GM23338 (cell line): ENCODE data around the gene TLCD3A. TPM values are rescaled to one million over a fixed set of nuclear protein-coding genes. Genes with fewer than 3 reads are reported as not detected.

Experiments used
- ATAC-seq: fragments of 200-7000 bp; cut with Tn5 transposase; 3 replicates; pipeline ENCODE4 v1.9.1; 2020
- DNase-seq: peaks from one replicate; pipeline ENCODE4 v3.0.0-alpha.2; 2015; ENCODE audit warnings: low spot score
- H2AFZ ChIP-seq: fragments of 200-600 bp; sonication (generic); 2 replicates; pipeline ENCODE4 v1.8.0; 2016; ENCODE audit warnings: antibody characterized with exemption, mild to moderate bottlenecking, moderate library complexity
- H3F3A ChIP-seq: fragments of 200-600 bp; sonication (generic); replicated peaks from 2 replicates; pipeline ENCODE4 v1.8.0; 2017; ENCODE audit warnings: antibody characterized with exemption, mixed run types, low read depth
- H3K27ac ChIP-seq: fragments of 200-600 bp; sonication (generic); 2 replicates; pipeline ENCODE4 v1.6.1; 2016; ENCODE audit warnings: low read depth
- H3K27me3 ChIP-seq: fragments of 200-600 bp; sonication (generic); 2 replicates; pipeline ENCODE4 v1.8.0; 2016; ENCODE audit warnings: mild to moderate bottlenecking, mixed run types, moderate library complexity; ENCODE audit not compliant: insufficient read depth
- H3K36me3 ChIP-seq: fragments of 200-600 bp; sonication (generic); 2 replicates; pipeline ENCODE4 v1.8.0; 2016; ENCODE audit warnings: mild to moderate bottlenecking; ENCODE audit not compliant: insufficient read depth
- H3K4me1 ChIP-seq: fragments of 200-600 bp; sonication (generic); 2 replicates; pipeline ENCODE4 v1.8.0; 2016; ENCODE audit warnings: mild to moderate bottlenecking, moderate library complexity; ENCODE audit not compliant: insufficient read depth
- H3K4me2 ChIP-seq: fragments of 200-600 bp; sonication (generic); 2 replicates; pipeline ENCODE4 v1.7.1; 2017; ENCODE audit warnings: mixed run types
- H3K4me3 ChIP-seq: fragments of 200-600 bp; sonication (generic); 2 replicates; pipeline ENCODE4 v1.6.1; 2016; ENCODE audit warnings: mixed run types
- H3K79me2 ChIP-seq: fragments of 200-600 bp; sonication (generic); replicated peaks from 2 replicates; pipeline ENCODE4 v1.8.0; 2017; ENCODE audit warnings: mild to moderate bottlenecking; ENCODE audit not compliant: insufficient read depth
- H3K9me2 ChIP-seq: fragments of 200-600 bp; sonication (generic); 2 replicates; pipeline ENCODE4 v1.8.0; 2017; ENCODE audit not compliant: insufficient read depth
- H4K20me1 ChIP-seq: fragments of 200-600 bp; sonication (generic); replicated peaks from 2 replicates; pipeline ENCODE4 v1.8.0; 2017; ENCODE audit warnings: mild to moderate bottlenecking; ENCODE audit not compliant: insufficient read depth
- H3K27ac Mint-ChIP-seq: 2 replicates; pipeline ENCODE4 v1.8.0; 2020; ENCODE audit warnings: inconsistent platforms, mild to moderate bottlenecking, moderate library complexity, mixed read lengths
- H3K27me3 Mint-ChIP-seq: 3 replicates; pipeline ENCODE4 v1.8.0; 2022; ENCODE audit warnings: low read depth, mild to moderate bottlenecking, moderate library complexity, mixed read lengths, inconsistent platforms; ENCODE audit not compliant: insufficient read depth, poor library complexity
- H3K36me3 Mint-ChIP-seq: 3 replicates; pipeline ENCODE4 v1.8.0; 2021; ENCODE audit warnings: low read depth, mild to moderate bottlenecking, inconsistent platforms, moderate library complexity, mixed read lengths
- H3K4me1 Mint-ChIP-seq: 3 replicates; pipeline ENCODE4 v1.8.0; 2020; ENCODE audit warnings: mild to moderate bottlenecking, inconsistent platforms, mixed read lengths
- H3K4me3 Mint-ChIP-seq: 3 replicates; pipeline ENCODE4 v1.8.0; 2021; ENCODE audit warnings: moderate library complexity, mild to moderate bottlenecking, inconsistent platforms, mixed read lengths
- H3K9me3 Mint-ChIP-seq: 3 replicates; pipeline ENCODE4 v1.8.0; 2020; ENCODE audit warnings: moderate library complexity, mild to moderate bottlenecking, inconsistent platforms, mixed read lengths
- CREB1 ChIP-seq: fragments of 250-450 bp; sonication (Bioruptor Pico); IDR thresholded peaks from 2 replicates; pipeline ENCODE4 v1.5.0; 2020; ENCODE audit warnings: low read depth, mild to moderate bottlenecking, moderate library complexity
- EZH2 ChIP-seq: fragments of 200-600 bp; sonication (generic); IDR thresholded peaks from one replicate; pipeline ENCODE4 v1.8.0; 2017; ENCODE audit warnings: antibody characterized with exemption, mild to moderate bottlenecking, low read depth; ENCODE audit not compliant: unreplicated experiment
- EZH2phosphoT487 ChIP-seq: fragments of 200-600 bp; sonication (generic); IDR thresholded peaks from one replicate; pipeline ENCODE4 v1.8.1; 2018; ENCODE audit warnings: antibody characterized with exemption; ENCODE audit not compliant: unreplicated experiment
- JUNB ChIP-seq: IDR thresholded peaks from one replicate; pipeline ENCODE4 v1.6.1; 2016; ENCODE audit warnings: antibody characterized with exemption; ENCODE audit not compliant: unreplicated experiment
- NANOG ChIP-seq: IDR thresholded peaks from 2 replicates; pipeline ENCODE4 v1.6.1; 2016; ENCODE audit warnings: antibody characterized with exemption, borderline replicate concordance
- POLR2AphosphoS5 ChIP-seq: IDR thresholded peaks from 2 replicates; pipeline ENCODE4 v1.6.1; 2016; ENCODE audit warnings: antibody characterized with exemption, low read depth
- STAT1 ChIP-seq: IDR thresholded peaks from one replicate; pipeline ENCODE4 v1.6.1; 2016; ENCODE audit warnings: antibody characterized with exemption; ENCODE audit not compliant: unreplicated experiment
- ZNF114 ChIP-seq: fragments of 250-450 bp; sonication (Bioruptor Pico); IDR thresholded peaks from 2 replicates; pipeline ENCODE4 v1.5.0; 2020; ENCODE audit warnings: mild to moderate bottlenecking, moderate library complexity
- ZNF331 ChIP-seq: fragments of 250-450 bp; sonication (Bioruptor Pico); IDR thresholded peaks from 2 replicates; pipeline ENCODE4 v1.5.0; 2020; ENCODE audit warnings: low read depth, mild to moderate bottlenecking, moderate library complexity
- polyA plus RNA-seq: library from polyadenylated mRNA; unstranded; fragments of >200 nt; fragmentation: Nextera tagmentation; extraction: Ambion mirVana; gene quantifications from 2 replicates; pipeline ENCODE4 v1.2.1, GENCODE V29; 2016
- total RNA-seq: library from RNA; depleted of rRNA; stranded (reverse); fragments of >200 nt; shearing (Covaris generic); gene quantifications from 2 replicates; pipeline ENCODE4 v1.2.3, GENCODE V29; 2014
- TF ChIP-seq, protein P1 (sequence below): fragments of 250-450 bp; sonication (Bioruptor Pico); IDR thresholded peaks from 2 replicates; pipeline ENCODE4 v1.5.0; 2020; ENCODE audit warnings: mild to moderate bottlenecking, moderate library complexity
- TF ChIP-seq, protein P2 (sequence below), 2 experiments: fragments of 200-600 bp in 1 of 2; sonication (generic) in 1 of 2; conservative IDR thresholded peaks; 2 replicates each; pipeline versions ENCODE4 v1.5.1 to v1.6.1; 2016 to 2017; ENCODE audit warnings: antibody characterized with exemption in 2 of 2, low read depth in 2 of 2, mild to moderate bottlenecking in 2 of 2, moderate library complexity in 1 of 2
- TF ChIP-seq, protein P3 (sequence below): IDR thresholded peaks from one replicate; pipeline ENCODE4 v1.6.1; 2018; ENCODE audit warnings: antibody characterized with exemption; ENCODE audit not compliant: unreplicated experiment

Gene TLCD3A
- total and polyA plus RNA-seq, 2 experiments from 2014 or later = 10.3 to 21.1 TPM

DNA sequence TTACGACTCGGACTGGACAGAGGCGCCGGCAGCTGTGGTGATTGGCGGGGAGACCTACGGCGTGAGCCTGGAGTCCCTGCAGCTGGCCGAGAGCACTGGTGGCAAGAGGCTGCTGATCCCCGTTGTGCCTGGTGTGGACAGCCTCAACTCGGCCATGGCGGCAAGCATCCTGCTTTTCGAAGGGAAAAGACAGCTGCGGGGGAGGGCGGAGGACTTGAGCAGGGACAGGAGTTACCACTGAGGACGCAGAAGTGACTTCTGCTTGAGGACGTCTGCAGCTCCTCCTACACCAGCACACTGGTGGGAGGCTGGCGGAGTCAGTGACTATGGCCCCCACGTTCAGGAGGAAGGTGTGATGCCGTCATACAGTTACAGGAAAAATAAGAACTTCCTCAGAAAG is 59.4 kb downstream of the TLCD3A start:
- H3K4me2 ChIP-seq = no peak overlapping the region
- Mint-ChIP-seq H3K27ac (no peak overlapping the region), H3K36me3 (peaks cover 58% of the 10 kb centered on the region), H3K4me1 (peaks cover 23% of the 10 kb centered on the region), H3K27me3 (peaks cover 28% of the 10 kb centered on the region), H3K9me3 (no peaks in the 10 kb centered on the region; the same call in 1 of the 3 replicates), H3K4me3 (no peak overlapping the region)
- H4K20me1 ChIP-seq = peaks cover 5% of the 10 kb centered on the region
- no peaks in the 10 kb centered on the region; the same call in 1 of the 2 replicates for H3K36me3 ChIP-seq
- no peak for DNase-seq
- TF ChIP-seq STAT1 (no peak), NANOG (no peak), ZNF331 (CRISPR knock-in tag) (no peak), POLR2AphosphoS5 (no peak; the same call in 1 of the 2 replicates), EZH2phosphoT487 (no peak), EZH2 (no peak), CREB1 (no peak), ZNF114 (CRISPR knock-in tag) (no peak), JUNB (no peak)
- TF ChIP-seq, protein P1, sequence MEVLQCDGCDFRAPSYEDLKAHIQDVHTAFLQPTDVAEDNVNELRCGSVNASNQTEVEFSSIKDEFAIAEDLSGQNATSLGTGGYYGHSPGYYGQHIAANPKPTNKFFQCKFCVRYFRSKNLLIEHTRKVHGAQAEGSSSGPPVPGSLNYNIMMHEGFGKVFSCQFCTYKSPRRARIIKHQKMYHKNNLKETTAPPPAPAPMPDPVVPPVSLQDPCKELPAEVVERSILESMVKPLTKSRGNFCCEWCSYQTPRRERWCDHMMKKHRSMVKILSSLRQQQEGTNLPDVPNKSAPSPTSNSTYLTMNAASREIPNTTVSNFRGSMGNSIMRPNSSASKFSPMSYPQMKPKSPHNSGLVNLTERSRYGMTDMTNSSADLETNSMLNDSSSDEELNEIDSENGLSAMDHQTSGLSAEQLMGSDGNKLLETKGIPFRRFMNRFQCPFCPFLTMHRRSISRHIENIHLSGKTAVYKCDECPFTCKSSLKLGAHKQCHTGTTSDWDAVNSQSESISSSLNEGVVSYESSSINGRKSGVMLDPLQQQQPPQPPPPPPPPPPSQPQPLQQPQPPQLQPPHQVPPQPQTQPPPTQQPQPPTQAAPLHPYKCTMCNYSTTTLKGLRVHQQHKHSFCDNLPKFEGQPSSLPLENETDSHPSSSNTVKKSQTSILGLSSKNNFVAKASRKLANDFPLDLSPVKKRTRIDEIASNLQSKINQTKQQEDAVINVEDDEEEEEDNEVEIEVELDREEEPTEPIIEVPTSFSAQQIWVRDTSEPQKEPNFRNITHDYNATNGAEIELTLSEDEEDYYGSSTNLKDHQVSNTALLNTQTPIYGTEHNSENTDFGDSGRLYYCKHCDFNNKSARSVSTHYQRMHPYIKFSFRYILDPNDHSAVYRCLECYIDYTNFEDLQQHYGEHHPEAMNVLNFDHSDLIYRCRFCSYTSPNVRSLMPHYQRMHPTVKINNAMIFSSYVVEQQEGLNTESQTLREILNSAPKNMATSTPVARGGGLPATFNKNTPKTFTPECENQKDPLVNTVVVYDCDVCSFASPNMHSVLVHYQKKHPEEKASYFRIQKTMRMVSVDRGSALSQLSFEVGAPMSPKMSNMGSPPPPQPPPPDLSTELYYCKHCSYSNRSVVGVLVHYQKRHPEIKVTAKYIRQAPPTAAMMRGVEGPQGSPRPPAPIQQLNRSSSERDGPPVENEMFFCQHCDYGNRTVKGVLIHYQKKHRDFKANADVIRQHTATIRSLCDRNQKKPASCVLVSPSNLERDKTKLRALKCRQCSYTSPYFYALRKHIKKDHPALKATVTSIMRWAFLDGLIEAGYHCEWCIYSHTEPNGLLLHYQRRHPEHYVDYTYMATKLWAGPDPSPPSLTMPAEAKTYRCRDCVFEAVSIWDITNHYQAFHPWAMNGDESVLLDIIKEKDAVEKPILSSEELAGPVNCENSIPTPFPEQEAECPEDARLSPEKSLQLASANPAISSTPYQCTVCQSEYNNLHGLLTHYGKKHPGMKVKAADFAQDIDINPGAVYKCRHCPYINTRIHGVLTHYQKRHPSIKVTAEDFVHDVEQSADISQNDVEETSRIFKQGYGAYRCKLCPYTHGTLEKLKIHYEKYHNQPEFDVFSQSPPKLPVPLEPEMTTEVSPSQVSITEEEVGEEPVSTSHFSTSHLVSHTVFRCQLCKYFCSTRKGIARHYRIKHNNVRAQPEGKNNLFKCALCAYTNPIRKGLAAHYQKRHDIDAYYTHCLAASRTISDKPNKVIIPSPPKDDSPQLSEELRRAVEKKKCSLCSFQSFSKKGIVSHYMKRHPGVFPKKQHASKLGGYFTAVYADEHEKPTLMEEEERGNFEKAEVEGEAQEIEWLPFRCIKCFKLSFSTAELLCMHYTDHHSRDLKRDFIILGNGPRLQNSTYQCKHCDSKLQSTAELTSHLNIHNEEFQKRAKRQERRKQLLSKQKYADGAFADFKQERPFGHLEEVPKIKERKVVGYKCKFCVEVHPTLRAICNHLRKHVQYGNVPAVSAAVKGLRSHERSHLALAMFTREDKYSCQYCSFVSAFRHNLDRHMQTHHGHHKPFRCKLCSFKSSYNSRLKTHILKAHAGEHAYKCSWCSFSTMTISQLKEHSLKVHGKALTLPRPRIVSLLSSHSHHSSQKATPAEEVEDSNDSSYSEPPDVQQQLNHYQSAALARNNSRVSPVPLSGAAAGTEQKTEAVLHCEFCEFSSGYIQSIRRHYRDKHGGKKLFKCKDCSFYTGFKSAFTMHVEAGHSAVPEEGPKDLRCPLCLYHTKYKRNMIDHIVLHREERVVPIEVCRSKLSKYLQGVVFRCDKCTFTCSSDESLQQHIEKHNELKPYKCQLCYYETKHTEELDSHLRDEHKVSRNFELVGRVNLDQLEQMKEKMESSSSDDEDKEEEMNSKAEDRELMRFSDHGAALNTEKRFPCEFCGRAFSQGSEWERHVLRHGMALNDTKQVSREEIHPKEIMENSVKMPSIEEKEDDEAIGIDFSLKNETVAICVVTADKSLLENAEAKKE (CRISPR knock-in tag) = no peak
- TF ChIP-seq, protein P2, sequence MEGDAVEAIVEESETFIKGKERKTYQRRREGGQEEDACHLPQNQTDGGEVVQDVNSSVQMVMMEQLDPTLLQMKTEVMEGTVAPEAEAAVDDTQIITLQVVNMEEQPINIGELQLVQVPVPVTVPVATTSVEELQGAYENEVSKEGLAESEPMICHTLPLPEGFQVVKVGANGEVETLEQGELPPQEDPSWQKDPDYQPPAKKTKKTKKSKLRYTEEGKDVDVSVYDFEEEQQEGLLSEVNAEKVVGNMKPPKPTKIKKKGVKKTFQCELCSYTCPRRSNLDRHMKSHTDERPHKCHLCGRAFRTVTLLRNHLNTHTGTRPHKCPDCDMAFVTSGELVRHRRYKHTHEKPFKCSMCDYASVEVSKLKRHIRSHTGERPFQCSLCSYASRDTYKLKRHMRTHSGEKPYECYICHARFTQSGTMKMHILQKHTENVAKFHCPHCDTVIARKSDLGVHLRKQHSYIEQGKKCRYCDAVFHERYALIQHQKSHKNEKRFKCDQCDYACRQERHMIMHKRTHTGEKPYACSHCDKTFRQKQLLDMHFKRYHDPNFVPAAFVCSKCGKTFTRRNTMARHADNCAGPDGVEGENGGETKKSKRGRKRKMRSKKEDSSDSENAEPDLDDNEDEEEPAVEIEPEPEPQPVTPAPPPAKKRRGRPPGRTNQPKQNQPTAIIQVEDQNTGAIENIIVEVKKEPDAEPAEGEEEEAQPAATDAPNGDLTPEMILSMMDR (conservative IDR thresholded peaks at IDR 0.05; ENCODE audit: low read depth in 2 of 2) = no peak
- TF ChIP-seq, protein P3, sequence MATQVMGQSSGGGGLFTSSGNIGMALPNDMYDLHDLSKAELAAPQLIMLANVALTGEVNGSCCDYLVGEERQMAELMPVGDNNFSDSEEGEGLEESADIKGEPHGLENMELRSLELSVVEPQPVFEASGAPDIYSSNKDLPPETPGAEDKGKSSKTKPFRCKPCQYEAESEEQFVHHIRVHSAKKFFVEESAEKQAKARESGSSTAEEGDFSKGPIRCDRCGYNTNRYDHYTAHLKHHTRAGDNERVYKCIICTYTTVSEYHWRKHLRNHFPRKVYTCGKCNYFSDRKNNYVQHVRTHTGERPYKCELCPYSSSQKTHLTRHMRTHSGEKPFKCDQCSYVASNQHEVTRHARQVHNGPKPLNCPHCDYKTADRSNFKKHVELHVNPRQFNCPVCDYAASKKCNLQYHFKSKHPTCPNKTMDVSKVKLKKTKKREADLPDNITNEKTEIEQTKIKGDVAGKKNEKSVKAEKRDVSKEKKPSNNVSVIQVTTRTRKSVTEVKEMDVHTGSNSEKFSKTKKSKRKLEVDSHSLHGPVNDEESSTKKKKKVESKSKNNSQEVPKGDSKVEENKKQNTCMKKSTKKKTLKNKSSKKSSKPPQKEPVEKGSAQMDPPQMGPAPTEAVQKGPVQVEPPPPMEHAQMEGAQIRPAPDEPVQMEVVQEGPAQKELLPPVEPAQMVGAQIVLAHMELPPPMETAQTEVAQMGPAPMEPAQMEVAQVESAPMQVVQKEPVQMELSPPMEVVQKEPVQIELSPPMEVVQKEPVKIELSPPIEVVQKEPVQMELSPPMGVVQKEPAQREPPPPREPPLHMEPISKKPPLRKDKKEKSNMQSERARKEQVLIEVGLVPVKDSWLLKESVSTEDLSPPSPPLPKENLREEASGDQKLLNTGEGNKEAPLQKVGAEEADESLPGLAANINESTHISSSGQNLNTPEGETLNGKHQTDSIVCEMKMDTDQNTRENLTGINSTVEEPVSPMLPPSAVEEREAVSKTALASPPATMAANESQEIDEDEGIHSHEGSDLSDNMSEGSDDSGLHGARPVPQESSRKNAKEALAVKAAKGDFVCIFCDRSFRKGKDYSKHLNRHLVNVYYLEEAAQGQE = no peak
- peaks cover 1% of the 10 kb centered on the region for H3K79me2 ChIP-seq
- no peak overlapping the region for H3K27ac ChIP-seq
- no peak overlapping the region for H3K4me3 ChIP-seq
- H3K4me1 ChIP-seq = no peaks in the 10 kb centered on the region; the same call in 1 of the 2 replicates
- ATAC-seq = no peak
- H3K9me2 ChIP-seq = no peaks in the 10 kb centered on the region
- H3K27me3 ChIP-seq = no peaks in the 10 kb centered on the region
- H3F3A ChIP-seq = peaks cover 35% of the 10 kb centered on the region
- H2AFZ ChIP-seq = no peak overlapping the region
